Activated naive CD4-positive, alpha-beta T cell treated with anti-CD3 and anti-CD28 coated beads for 36 hours (primary cell): Measurements from ENCODE around the gene PANK1. TPM values are rescaled to one million over a fixed set of nuclear protein-coding genes. Genes with fewer than 3 reads are reported as not detected.

ENCODE experiments used
- CTCF ChIA-PET: fragments of 350-600 bp; sonication (Branson Sonifier 250); formaldehyde crosslinking; loops from one replicate; lab custom pipeline; 2021; ENCODE audit warnings: antibody characterized with exemption; lab: Charles Lee
- DNase-seq: peaks from one replicate; pipeline ENCODE4 v3.0.0-alpha.2; 2020
- H3K27ac Mint-ChIP-seq: one replicate; pipeline ENCODE4 v1.8.0; 2021; ENCODE audit warnings: mild to moderate bottlenecking, mixed read lengths
- H3K27me3 Mint-ChIP-seq: one replicate; pipeline ENCODE4 v1.8.0; 2021; ENCODE audit warnings: low read depth, mixed read lengths
- H3K36me3 Mint-ChIP-seq: one replicate; pipeline ENCODE4 v1.8.0; 2021; ENCODE audit warnings: low read depth, mixed read lengths
- H3K4me1 Mint-ChIP-seq: one replicate; pipeline ENCODE4 v1.8.0; 2021; ENCODE audit warnings: low read depth, mixed read lengths
- H3K4me3 Mint-ChIP-seq: one replicate; pipeline ENCODE4 v1.8.0; 2021; ENCODE audit warnings: mild to moderate bottlenecking, moderate library complexity, mixed read lengths
- H3K9me3 Mint-ChIP-seq: one replicate; pipeline ENCODE4 v1.8.0; 2021; ENCODE audit warnings: mixed read lengths
- intact Hi-C: fragments of 100-400 bp; cut with micrococcal nuclease; formaldehyde crosslinking; loops from one replicate; pipeline ENCODE4 v1.15.1; 2023
- total RNA-seq, 2 experiments: library from RNA; stranded (reverse); gene quantifications; one replicate each; pipeline ENCODE4 v1.2.3, GENCODE V29; 2021

Gene PANK1
- total RNA-seq, 2 experiments from 2014 or later, result 1.6 to 2.2 TPM

GRCh38 chr10:89666138-89666537, 21.1 kb upstream of the PANK1 start:
- intact Hi-C loops, result no loop called here
- Mint-ChIP-seq H3K9me3 (no peaks in the 10 kb centered on the region), H3K27ac (no peak overlapping the region), H3K4me1 (no peaks in the 10 kb centered on the region), H3K4me3 (no peak overlapping the region), H3K36me3 (no peaks in the 10 kb centered on the region), H3K27me3 (peaks cover 2% of the 10 kb centered on the region)
- no peak for DNase-seq
- CTCF ChIA-PET, result no interaction called here

GRCh38 chr10:89665302-89665701, 20.3 kb upstream of the PANK1 start:
- CTCF ChIA-PET, result no interaction called here
- H3K4me3 Mint-ChIP-seq, result no peak overlapping the region
- intact Hi-C loops, result no loop called here
- H3K36me3 Mint-ChIP-seq, result no peaks in the 10 kb centered on the region
- no peaks in the 10 kb centered on the region for H3K9me3 Mint-ChIP-seq
- peaks cover 1% of the 10 kb centered on the region for H3K27me3 Mint-ChIP-seq
- no peaks in the 10 kb centered on the region for H3K4me1 Mint-ChIP-seq
- no peak overlapping the region for H3K27ac Mint-ChIP-seq
- no peak for DNase-seq

GRCh38 chr10:89664203-89664602, 19.2 kb upstream of the PANK1 start:
- no peaks in the 10 kb centered on the region for H3K9me3 Mint-ChIP-seq
- DNase-seq, result no peak
- no peaks in the 10 kb centered on the region for H3K27me3 Mint-ChIP-seq
- H3K36me3 Mint-ChIP-seq, result no peaks in the 10 kb centered on the region
- no peaks in the 10 kb centered on the region for H3K4me1 Mint-ChIP-seq
- H3K4me3 Mint-ChIP-seq, result no peak overlapping the region
- intact Hi-C loops, result no loop called here
- H3K27ac Mint-ChIP-seq, result no peak overlapping the region
- CTCF ChIA-PET, result interaction anchor here (0.9 kb wide), 1 partner anchor 266 kb away, joined by 4 read pairs; no protein-coding TSS in a partner anchor

GRCh38 chr10:89663144-89663543, 18.1 kb upstream of the PANK1 start:
- DNase-seq, result no peak
- no peaks in the 10 kb centered on the region for H3K27me3 Mint-ChIP-seq
- CTCF ChIA-PET, result no interaction called here
- intact Hi-C loops, result no loop called here
- H3K36me3 Mint-ChIP-seq, result no peaks in the 10 kb centered on the region
- H3K4me3 Mint-ChIP-seq, result no peak overlapping the region
- H3K4me1 Mint-ChIP-seq, result no peaks in the 10 kb centered on the region
- H3K9me3 Mint-ChIP-seq, result no peaks in the 10 kb centered on the region
- H3K27ac Mint-ChIP-seq, result no peak overlapping the region

GRCh38 chr10:89662596-89662995, 17.6 kb upstream of the PANK1 start:
- Mint-ChIP-seq H3K9me3 (no peaks in the 10 kb centered on the region), H3K27me3 (no peaks in the 10 kb centered on the region), H3K4me3 (no peak overlapping the region), H3K4me1 (no peaks in the 10 kb centered on the region), H3K36me3 (no peaks in the 10 kb centered on the region), H3K27ac (no peak overlapping the region)
- no peak for DNase-seq
- intact Hi-C loops, result no loop called here
- CTCF ChIA-PET, result no interaction called here

- no peak overlapping the region for H3K4me3 Mint-ChIP-seq
- no peaks in the 10 kb centered on the region for H3K36me3 Mint-ChIP-seq
- H3K27me3 Mint-ChIP-seq, result no peaks in the 10 kb centered on the region
- peaks cover 4% of the 10 kb centered on the region for H3K9me3 Mint-ChIP-seq
- no peaks in the 10 kb centered on the region for H3K4me1 Mint-ChIP-seq
- no peak for DNase-seq
- no peak overlapping the region for H3K27ac Mint-ChIP-seq
- intact Hi-C loops, result no loop called here
- CTCF ChIA-PET, result interaction anchor here (0.6 to 1.4 kb wide), 3 partner anchors 25 to 337 kb away, joined by 3 read pairs; no protein-coding TSS in a partner anchor
These were observed 14.4 kb upstream of the PANK1 start for GRCh38 chr10:89659143-89660131.

- H3K27ac Mint-ChIP-seq, result no peak overlapping the region
- no peak for DNase-seq
- H3K4me1 Mint-ChIP-seq, result no peaks in the 10 kb centered on the region
- H3K27me3 Mint-ChIP-seq, result no peaks in the 10 kb centered on the region
- H3K36me3 Mint-ChIP-seq, result no peaks in the 10 kb centered on the region
- peaks cover 4% of the 10 kb centered on the region for H3K9me3 Mint-ChIP-seq
- CTCF ChIA-PET, result no interaction called here
- intact Hi-C loops, result no loop called here
- no peak overlapping the region for H3K4me3 Mint-ChIP-seq
These were observed 12.3 kb upstream of the PANK1 start for GRCh38 chr10:89657302-89657701.

GRCh38 chr10:89655722-89656121, 10.7 kb upstream of the PANK1 start:
- H3K27me3 Mint-ChIP-seq, result no peaks in the 10 kb centered on the region

GRCh38 chr10:89653410-89653869, 8.4 kb upstream of the PANK1 start:
- Mint-ChIP-seq H3K27ac (no peak overlapping the region), H3K4me3 (no peak overlapping the region), H3K27me3 (no peaks in the 10 kb centered on the region), H3K4me1 (no peaks in the 10 kb centered on the region), H3K36me3 (no peaks in the 10 kb centered on the region), H3K9me3 (peaks cover 4% of the 10 kb centered on the region)
- CTCF ChIA-PET, result interaction anchor here (0.6 kb wide), 1 partner anchor 391 kb away, joined by 3 read pairs; no protein-coding TSS in a partner anchor
- intact Hi-C loops, result no loop called here
- DNase-seq, result no peak

More at GRCh38 chr10:89655722-89656121, 10.7 kb upstream of the PANK1 start:
- no peak for DNase-seq
- Mint-ChIP-seq H3K9me3 (peaks cover 4% of the 10 kb centered on the region), H3K36me3 (no peaks in the 10 kb centered on the region), H3K4me3 (no peak overlapping the region), H3K27ac (no peak overlapping the region), H3K4me1 (no peaks in the 10 kb centered on the region)
- intact Hi-C loops, result no loop called here
- CTCF ChIA-PET, result interaction anchor here (0.9 kb wide), 1 partner anchor 263 kb away, joined by 3 read pairs; the partner anchor contains the start of gene IFIT1

- Mint-ChIP-seq H3K36me3 (no peaks in the 10 kb centered on the region), H3K27me3 (no peaks in the 10 kb centered on the region), H3K4me3 (no peak overlapping the region), H3K9me3 (peaks cover 4% of the 10 kb centered on the region), H3K4me1 (no peaks in the 10 kb centered on the region), H3K27ac (no peak overlapping the region)
- intact Hi-C loops, result no loop called here
- CTCF ChIA-PET, result no interaction called here
- no peak for DNase-seq
These were observed 7.8 kb upstream of the PANK1 start for GRCh38 chr10:89652806-89653370.

GRCh38 chr10:89651916-89652573, 7.0 kb upstream of the PANK1 start:
- H3K36me3 Mint-ChIP-seq, result no peaks in the 10 kb centered on the region
- H3K27me3 Mint-ChIP-seq, result no peaks in the 10 kb centered on the region
- intact Hi-C loops, result no loop called here
- no peaks in the 10 kb centered on the region for H3K4me1 Mint-ChIP-seq
- no peak overlapping the region for H3K27ac Mint-ChIP-seq
- peaks cover 4% of the 10 kb centered on the region for H3K9me3 Mint-ChIP-seq
- no peak for DNase-seq
- CTCF ChIA-PET, result no interaction called here
- H3K4me3 Mint-ChIP-seq, result no peak overlapping the region

- Mint-ChIP-seq H3K27me3 (peaks cover 3% of the 10 kb centered on the region), H3K27ac (no peak overlapping the region), H3K9me3 (peaks cover 4% of the 10 kb centered on the region), H3K4me1 (no peaks in the 10 kb centered on the region), H3K4me3 (no peak overlapping the region), H3K36me3 (no peaks in the 10 kb centered on the region)
- DNase-seq, result no peak
- CTCF ChIA-PET, result no interaction called here
- intact Hi-C loops, result no loop called here
These were observed 6.3 kb upstream of the PANK1 start for GRCh38 chr10:89651205-89651915.
